Measurements from ENCODE around the gene GH1.
"Not testable (repeated sequence)": the region's sequence is repeated elsewhere in the genome, so short reads cannot be mapped to it uniquely, and the experiment has no call there.

GH1 gene

DNA sequence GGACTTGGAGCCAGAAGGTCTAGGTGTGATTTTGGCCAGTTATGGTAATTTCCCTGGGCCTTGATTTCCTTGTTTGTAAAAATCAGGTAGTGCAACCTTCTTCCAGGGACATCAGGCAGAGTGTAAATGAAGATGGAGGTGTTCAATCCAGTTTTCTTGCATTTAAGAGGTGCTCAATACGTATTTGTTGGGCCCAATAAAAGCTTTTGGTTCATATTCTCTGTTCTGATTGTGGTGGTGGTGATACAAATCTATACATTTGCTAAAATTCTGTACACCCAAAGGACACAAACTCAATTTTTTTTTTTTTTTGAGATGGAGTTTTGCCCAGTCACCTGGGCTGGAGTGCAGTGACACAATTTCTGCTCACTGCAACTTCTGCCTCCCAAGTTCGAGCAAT lies 7.5 kb upstream of the GH1 start:
- DNase-seq (ENCODE audit: low spot score): no peak

DNA sequence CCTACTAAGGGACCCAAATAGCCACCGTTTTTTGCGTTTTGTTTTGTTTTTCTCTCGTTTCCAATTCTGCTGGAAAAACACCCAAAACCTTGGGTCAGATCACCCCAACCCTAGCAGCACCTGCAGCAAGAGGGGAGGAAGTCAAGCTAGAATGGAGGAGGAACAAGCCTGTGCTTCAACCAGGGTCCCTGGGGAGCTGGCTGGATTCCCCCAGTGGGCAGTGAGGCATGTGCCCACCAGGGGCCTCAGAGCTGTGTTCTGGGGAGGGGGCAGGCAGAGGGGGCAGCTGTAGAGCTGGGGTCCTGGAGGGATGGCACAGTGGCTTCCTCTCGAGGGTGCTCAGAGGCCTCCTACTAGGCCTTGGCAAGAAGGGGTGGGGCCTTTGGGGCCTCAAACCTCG lies 7.0 kb upstream of the GH1 start:
- DNase-seq (ENCODE audit: low spot score): no peak

DNA sequence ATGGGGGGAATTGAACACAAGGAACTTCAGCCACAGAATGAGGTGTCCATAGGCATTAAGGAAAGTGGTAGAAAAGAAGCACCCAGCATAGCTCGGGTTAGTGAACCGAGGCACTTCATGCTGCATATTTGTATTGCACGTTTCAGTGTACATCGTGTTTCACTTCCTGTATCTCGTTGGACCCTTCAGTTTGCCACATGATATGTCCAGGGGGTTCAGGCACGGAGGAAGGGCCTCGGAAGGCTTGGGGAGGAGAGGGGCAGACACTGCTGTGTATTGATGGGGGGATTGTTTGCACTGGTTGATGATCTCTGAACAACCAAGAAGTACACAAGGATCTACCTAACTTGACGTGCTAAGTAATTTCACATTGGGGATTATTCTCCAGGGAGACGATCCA lies 3.8 kb upstream of the GH1 start:
- not testable (repeated sequence) for DNase-seq (ENCODE audit: low spot score)

DNA sequence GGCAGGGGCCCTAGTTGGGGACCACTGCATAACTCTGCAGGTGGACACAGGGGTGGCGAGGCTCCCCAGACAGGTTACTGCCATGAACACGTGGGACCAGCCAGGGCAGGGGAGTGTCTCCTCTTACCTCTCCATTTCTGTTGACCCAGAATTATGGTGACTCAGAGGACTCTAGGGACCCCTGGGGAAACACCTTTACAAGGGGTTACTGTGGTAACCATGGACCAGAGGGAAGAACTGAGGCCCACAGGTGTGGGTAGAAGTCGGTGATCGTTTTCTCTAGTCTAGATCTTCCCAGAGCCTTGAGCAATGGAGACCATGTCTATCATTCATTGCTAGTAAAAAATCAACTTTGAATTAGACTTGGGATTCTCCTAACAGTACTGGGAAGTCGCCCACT lies 2.1 kb upstream of the GH1 start:
- not testable (repeated sequence) for DNase-seq (ENCODE audit: low spot score)

DNA sequence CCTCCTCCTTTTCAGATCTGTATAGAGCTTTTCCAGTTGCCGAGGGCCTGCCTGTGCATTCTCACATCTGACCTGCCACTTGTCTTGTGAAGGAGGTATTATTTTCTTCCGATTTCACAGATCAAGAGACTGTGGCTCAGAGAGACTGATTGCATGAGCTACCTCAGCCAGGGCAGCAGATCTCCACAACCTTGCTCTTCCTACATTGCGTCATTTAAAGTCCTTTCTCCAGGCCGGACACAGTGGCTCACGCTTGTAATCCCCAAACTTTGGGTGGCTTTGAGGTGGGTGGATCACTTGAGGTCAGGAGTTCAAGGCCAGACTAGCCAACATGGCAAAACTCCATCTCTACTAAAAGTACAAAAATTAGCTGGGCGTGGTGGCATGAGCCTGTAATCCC lies 1.4 kb upstream of the GH1 start:
- not testable (repeated sequence) for DNase-seq (ENCODE audit: low spot score)

DNA sequence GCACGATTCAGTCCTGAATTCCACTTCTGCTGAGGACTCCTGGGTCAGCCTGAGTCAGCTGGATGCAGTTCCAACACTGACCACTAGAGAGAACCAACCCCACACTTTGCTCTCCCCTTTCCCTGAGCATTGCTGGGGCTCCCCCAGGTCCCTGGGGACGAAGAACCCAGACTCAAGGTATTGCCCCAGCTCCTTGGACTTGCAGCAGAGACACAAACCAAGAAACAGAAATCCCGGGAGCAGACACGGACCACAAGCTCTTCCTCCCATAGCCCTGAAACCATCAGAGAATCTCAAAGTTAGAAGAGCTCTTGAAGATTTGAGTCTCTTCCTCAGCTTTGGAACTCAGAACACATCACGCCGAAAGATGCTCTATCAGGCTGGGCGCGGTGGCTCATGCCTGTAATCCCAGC lies 678 bp upstream of the GH1 start:
- peak; percentile 87 for DNase-seq (ENCODE audit: low spot score)

DNA sequence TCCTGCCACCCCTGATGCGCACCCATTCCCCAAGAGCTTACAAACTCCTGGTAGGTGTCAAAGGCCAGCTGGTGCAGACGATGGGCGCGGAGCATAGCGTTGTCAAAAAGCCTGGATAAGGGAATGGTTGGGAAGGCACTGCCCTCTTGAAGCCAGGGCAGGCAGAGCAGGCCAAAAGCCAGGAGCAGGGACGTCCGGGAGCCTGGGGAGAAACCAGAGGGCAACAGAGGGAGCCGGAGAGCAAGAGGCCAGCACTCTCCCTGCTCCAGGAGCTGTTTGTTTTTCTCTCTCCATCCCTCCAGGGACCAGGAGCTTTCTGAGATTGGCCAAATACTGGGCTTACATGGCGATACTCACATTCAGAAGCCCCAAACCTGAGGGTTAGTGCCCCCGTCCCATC lies 334 bp downstream of the GH1 start:
- DNase-seq (ENCODE audit: low spot score): no peak

DNA sequence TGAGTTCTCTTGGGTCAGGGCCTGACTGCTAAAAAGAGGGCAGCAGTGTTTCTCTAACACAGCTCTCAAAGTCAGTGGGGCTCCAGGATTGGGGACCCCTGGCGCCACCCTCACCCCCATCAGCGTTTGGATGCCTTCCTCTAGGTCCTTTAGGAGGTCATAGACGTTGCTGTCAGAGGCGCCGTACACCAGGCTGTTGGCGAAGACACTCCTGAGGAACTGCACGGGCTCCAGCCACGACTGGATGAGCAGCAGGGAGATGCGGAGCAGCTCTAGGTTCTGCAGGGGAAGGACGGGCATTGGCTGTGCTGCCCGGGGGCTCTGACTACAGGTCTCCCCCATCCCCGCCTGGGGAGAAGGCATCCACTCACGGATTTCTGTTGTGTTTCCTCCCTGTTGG lies 993 bp downstream of the GH1 start:
- no peak for DNase-seq (ENCODE audit: low spot score)

DNA sequence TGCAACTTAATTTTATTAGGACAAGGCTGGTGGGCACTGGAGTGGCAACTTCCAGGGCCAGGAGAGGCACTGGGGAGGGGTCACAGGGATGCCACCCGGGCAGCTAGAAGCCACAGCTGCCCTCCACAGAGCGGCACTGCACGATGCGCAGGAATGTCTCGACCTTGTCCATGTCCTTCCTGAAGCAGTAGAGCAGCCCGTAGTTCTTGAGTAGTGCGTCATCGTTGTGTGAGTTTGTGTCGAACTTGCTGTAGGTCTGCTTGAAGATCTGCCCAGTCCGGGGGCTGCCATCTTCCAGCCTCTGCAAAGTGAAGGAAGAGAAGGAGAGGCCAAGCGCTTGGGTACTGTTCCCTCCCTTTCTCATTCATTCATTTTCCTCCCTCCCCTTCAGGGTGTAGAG lies 1.4 kb downstream of the GH1 start:
- not testable (repeated sequence) for DNase-seq (ENCODE audit: low spot score)

DNA sequence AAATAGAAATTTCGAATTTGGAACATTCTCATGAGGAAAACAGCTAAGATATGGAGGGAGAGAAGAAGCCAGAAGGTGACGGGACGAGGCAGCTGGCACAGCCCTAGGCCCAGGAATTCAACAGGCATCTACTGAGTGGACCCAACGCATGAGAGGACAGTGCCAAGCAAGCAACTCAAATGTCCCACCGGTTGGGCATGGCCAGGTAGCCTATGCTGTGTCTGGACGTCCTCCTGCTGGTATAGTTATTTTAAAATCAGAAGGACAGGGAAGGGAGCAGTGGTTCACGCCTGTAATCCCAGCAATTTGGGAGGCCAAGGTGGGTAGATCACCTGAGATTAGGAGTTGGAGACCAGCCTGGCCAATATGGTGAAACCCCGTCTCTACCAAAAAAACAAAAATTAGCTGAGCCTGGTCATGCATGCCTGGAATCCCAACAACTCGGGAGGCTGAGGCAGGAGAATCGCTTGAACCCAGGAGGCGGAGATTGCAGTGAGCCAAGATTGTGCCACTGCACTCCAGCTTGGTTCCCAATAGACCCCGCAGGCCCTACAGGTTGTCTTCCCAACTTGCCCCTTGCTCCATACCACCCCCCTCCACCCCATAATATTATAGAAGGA lies 2.0 kb downstream of the GH1 start:
- DNase-seq (ENCODE audit: low spot score): no peak

DNA sequence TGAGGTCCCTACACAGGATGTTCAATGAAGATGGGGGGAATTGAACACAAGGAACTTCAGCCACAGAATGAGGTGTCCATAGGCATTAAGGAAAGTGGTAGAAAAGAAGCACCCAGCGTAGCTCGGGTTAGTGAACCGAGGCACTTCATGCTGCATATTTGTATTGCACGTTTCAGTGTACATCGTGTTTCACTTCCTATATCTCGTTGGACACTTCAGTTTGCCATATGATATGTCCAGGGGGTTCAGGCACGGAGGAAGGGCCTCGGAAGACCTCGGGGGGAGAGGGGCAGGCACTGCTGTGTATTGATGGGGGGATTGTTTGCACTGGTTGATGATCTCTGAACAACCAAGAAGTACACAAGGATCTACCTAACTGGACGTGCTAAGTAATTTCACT lies 2.9 kb downstream of the GH1 start:
- not testable (repeated sequence) for DNase-seq (ENCODE audit: low spot score)

DNA sequence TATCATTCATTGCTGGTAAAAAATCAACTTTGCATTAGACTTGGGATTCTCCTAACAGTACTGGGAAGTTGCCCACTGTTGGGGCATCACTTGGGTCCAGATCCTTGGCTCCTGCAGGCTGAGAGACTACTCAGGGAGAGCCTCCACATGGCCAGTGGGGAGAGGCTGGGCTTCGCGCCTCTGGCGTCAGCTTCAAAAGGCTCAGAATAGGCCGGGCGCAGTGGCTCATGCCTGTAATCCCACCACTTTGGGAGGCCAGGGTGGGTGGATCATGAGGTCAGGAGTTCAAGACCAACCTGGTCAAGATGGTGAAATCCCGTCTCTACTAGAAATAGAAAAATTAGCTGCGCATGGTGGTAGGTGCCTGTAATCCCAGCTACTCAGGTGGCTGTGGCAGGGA lies 4.2 kb downstream of the GH1 start:
- no peak for DNase-seq (ENCODE audit: low spot score)

DNA sequence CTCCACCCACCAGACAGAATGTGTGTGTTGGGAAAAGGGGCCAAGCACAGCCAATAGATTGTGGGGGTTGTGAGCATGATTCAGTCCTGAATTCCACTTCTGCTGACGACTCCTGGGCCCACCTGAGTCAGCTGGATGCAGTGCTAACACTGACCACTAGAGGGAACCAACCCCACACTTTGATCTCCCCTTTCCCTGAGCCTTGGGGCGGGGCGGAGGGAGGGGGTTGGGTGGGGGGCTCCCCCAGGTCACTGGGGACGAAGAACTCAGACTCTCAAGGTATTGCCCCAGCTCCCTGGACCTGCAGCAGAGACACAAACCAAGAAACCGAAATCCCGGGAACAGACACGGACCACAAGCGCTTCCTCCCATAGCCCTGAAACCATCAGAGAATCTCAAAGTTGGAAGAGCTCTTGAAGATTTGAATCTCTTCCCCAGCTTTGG lies 7.0 kb downstream of the GH1 start:
- peak; percentile 57 for DNase-seq (ENCODE audit: low spot score)

DNA sequence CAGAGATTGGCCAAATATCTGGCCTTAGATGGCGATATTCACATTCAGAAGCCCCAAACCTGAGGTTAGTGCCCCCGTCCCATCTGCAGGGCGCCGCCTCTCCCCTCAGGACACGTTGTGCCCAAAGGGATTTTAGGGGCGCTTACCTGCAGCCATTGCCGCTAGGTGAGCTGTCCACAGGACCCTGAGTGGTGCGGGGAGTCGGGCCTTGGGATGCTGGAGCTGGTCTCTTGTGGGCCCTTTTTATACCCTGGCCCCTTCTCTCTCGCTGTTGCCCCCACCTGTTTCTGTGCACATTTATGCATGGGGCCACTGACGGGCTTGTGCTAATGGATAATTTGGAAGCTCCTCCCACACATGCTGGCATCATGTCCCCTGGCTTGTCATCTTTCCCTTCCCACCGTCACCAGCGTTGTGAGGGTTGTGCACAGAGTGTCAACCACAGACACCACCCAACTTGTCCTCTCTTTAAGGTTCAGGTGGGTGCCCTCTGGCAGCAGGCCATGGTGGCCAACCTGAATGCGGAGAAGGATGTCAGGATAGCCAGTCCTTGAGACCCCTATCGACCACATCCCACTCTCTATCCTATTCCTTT lies 7.5 kb downstream of the GH1 start, which contains the start of gene CSHL1:
Gene CSHL1, minus strand, starts transcription at position 218 of the 595 bp plus-strand sequence. Its CDS starts 62 bp downstream, at position 156.
- DNase-seq (ENCODE audit: low spot score): no peak

DNA sequence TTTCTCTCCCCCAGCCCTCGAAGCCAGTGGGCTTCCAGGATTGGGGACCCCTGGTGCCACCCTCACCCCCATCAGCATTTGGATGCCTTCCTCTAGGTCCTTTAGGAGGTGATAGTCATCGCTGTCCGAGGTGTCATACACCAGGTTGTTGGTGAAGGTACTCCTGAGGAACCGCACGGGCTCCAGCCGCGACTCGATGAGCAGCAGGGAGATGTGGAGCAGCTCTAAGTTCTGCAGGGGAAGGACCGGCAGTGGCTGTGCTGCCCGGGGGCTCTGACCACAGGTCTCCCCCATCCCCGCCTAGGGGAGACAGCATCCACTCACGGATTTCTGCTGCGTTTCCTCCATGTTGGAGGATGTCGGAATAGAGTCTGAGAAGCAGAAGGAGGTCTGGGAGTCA lies 8.5 kb downstream of the GH1 start:
- DNase-seq (ENCODE audit: low spot score): no peak

DNA sequence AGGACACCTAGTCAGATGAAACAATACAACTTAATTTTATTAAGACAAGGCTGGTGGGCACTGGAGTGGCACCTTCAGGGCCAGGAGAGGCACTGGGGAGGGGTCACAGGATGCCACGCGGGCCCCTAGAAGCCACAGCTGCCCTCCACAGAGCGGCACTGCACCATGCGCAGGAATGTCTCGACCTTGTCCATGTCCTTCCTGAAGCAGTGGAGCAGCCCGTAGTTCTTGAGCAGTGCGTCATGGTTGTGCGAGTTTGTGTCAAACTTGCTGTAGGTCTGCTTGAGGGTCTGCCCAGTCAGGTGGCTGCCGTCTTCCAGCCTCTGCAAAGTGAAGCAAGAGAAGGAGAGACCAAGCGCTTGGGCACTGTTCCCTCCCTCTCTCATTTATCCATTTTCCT lies 9.1 kb downstream of the GH1 start:
- DNase-seq (ENCODE audit: low spot score): not testable (repeated sequence)

DNA sequence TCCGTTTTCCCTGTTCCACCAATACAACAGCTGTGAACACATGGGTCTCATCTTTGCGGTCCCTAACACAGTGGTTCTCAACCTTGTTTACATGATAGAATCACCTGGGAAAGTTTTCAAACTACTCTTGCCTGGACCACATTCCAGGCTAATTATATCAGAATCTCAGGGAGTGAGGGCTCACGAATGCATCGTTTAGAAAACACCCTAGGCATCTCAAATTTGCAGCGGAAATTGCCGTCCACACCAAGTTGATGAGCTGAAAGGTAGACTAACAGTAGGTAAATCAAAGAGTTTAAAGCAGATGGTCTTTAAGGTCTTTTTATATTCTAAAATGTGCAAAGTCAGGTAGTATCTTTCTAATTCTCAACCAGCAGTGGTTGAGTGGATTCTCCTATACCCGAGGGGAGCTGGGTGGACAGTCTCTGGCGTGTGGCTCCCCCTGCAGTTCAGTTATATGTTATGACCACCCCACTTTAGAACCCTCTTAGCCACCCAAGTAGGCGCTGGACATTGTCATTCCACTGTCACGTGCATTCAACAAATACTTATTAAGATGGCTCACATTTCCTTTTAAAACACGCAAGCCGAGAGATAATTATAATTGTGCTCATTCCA lies 11.4 kb downstream of the GH1 start:
- DNase-seq (ENCODE audit: low spot score): not testable (repeated sequence)

DNA sequence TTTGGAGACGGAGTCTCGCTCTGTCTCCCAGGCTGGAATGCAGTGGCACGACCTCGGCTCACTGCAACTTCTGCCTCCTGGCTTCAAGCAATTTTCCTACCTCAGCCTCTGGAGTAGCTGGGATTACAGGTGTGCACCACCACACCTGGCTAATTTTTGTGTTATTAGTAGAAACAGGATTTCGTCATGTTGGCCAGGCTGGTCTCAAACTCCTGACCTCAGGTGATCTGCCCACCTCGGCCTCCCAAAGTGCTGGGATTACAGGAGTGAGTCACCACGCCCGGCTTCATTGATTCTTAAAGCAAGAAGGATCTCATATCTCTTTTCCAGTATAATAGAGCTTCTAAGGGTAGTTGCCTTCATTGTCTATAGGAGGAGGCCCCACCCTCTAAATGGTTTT lies 13.8 kb downstream of the GH1 start:
- not testable (repeated sequence) for DNase-seq (ENCODE audit: low spot score)

DNA sequence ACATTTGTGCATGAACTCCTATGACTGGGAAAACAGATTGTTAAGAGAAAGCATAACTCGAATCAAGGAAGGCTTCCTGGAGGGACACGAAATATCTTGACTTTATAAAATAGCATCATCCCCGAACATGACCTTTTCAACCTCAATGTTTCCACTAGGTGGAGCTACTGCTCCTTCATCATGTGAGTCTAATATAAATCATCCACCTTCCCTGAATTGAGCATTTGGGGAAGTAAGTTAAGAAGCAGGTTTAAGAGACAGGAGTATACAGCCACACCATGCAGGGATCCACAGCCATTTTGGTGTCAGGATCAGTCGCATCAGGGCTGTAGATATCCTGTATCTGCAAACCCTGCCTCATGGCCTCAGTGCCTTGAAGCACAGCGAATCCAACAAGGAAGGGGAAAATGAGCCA lies 14.8 kb downstream of the GH1 start:
- DNase-seq (ENCODE audit: low spot score): not testable (repeated sequence)

DNA sequence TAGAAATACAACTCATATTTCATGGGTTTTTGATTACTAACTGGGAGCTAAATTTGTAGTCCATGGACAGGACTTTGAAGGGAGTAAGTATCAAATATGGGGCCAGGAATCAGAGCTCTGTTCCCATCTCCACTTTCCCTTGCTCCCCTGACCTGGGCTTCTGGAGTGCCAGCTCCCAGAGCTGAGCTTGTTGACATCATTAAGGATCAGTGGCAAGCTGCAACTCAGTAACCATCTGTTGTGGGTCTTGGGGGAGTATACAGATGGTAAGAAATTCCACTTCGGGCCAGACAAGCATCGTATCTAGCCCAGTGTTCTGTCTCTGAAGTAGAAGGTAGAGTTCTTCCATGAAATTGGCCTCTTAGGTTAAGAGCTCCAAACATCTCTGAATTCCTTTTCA lies 16.7 kb downstream of the GH1 start:
- not testable (repeated sequence) for DNase-seq (ENCODE audit: low spot score)

DNA sequence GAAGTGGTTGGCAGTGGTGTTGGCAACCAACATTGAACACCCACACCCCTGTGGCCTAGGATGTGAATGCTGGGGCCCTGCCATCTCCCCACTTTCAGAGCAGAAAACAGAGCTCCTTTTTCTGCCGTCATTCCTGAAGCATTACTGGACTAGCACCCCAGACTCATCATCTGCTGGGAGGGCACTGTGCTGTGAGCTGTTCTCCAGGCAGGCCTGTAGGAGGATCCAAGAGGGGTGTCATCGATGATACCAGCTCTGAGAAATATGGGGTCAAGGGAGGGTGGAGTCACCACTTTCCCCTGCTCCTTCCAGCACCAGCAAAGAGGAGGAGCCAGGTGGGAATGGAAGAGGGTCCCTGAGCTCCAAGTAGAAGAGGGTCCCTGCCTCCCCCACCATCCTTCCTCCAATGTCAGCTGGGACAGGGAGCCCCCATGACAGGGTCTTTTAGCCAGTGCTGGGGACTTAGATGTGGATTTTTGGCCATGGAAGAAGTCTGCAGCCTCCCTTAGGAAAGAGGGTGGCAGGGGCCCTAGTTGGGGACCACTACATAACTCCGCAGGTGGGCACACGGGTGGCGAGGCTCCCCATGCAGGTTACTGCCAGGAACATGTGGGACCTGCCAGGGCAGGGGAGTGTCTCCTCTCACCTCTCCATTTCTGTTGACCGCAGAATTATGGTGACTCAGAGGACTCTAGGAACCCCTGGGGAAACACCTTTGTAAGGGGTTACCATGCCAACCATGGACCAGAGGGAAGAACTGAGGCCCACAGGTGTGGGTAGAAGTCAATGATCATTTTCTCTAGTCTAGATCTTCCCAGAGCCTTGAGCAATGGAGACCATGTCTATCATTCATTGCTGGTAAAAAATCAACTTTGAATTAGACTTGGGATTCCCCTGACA lies 19.5 kb downstream of the GH1 start:
- DNase-seq (ENCODE audit: low spot score): not testable (repeated sequence)

Measured in AG08396 (cell line).